HEK293T (cell line): ENCODE results near the gene SETD1A.

ENCODE experiments used
- CTCF ChIA-PET: fragments of 350-600 bp; formaldehyde crosslinking; extraction: SDS; loops from one replicate; lab custom pipeline; 2021; ENCODE audit warnings: antibody characterized with exemption, inconsistent platforms; lab: Yijun Ruan, JAX
- POLR2A ChIA-PET: fragments of 350-600 bp; formaldehyde crosslinking; extraction: SDS; loops from one replicate; lab custom pipeline; 2020; ENCODE audit warnings: antibody characterized with exemption, inconsistent platforms; lab: Yijun Ruan, JAX
- DNase-seq: peaks from one replicate; pipeline ENCODE4 v3.0.0; 2012; ENCODE audit warnings: mixed read lengths; ENCODE audit errors: extremely low spot score
- ARNT ChIP-seq: fragments of 450-650 bp; IDR thresholded peaks from 2 replicates; pipeline ENCODE4 v1.6.1; 2017; ENCODE audit warnings: mild to moderate bottlenecking
- BHLHE40 ChIP-seq: fragments of 450-650 bp; IDR thresholded peaks from 2 replicates; pipeline ENCODE4 v1.6.1; 2016; ENCODE audit warnings: mild to moderate bottlenecking, moderate library complexity, borderline replicate concordance
- CTBP1 ChIP-seq: fragments of 450-650 bp; IDR thresholded peaks from 2 replicates; pipeline ENCODE4 v1.6.1; 2016; ENCODE audit warnings: borderline replicate concordance
- ELF4 ChIP-seq: fragments of 450-650 bp; IDR thresholded peaks from 2 replicates; pipeline ENCODE4 v1.6.1; 2017; ENCODE audit warnings: antibody characterized with exemption
- FOXA1 ChIP-seq: fragments of 450-650 bp; IDR thresholded peaks from 2 replicates; pipeline ENCODE4 v1.6.1; 2016; ENCODE audit warnings: mild to moderate bottlenecking
- FOXK2 ChIP-seq: fragments of 450-650 bp; IDR thresholded peaks from 2 replicates; pipeline ENCODE4 v1.6.1; 2016; ENCODE audit warnings: mild to moderate bottlenecking
- FOXM1 ChIP-seq: fragments of 450-650 bp; IDR thresholded peaks from 2 replicates; pipeline ENCODE4 v1.6.1; 2017; ENCODE audit warnings: mild to moderate bottlenecking, borderline replicate concordance
- HDGF ChIP-seq: fragments of 450-650 bp; IDR thresholded peaks from 2 replicates; pipeline ENCODE4 v1.6.1; 2017; ENCODE audit warnings: antibody characterized with exemption, borderline replicate concordance
- L3MBTL2 ChIP-seq: fragments of 450-650 bp; conservative IDR thresholded peaks from 2 replicates; pipeline ENCODE4 v1.6.1; 2016; ENCODE audit warnings: mild to moderate bottlenecking
- LEF1 ChIP-seq: fragments of 450-650 bp; IDR thresholded peaks from 2 replicates; pipeline ENCODE4 v1.6.1; 2017; ENCODE audit warnings: mild to moderate bottlenecking, borderline replicate concordance
- NFRKB ChIP-seq: fragments of 450-650 bp; IDR thresholded peaks from 2 replicates; pipeline ENCODE4 v1.6.1; 2016; ENCODE audit warnings: mild to moderate bottlenecking, moderate library complexity
- PKNOX1 ChIP-seq: fragments of 450-650 bp; IDR thresholded peaks from 2 replicates; pipeline ENCODE4 v1.6.1; 2016
- SP1 ChIP-seq: fragments of 450-650 bp; IDR thresholded peaks from 2 replicates; pipeline ENCODE4 v1.6.1; 2017
- SUZ12 ChIP-seq: fragments of 450-650 bp; IDR thresholded peaks from 2 replicates; pipeline ENCODE4 v1.6.1; 2016; ENCODE audit warnings: mild to moderate bottlenecking
- TARDBP ChIP-seq: fragments of 450-650 bp; IDR thresholded peaks from 2 replicates; pipeline ENCODE4 v1.6.1; 2016
- ZNF384 ChIP-seq: fragments of 450-650 bp; IDR thresholded peaks from 2 replicates; pipeline ENCODE4 v1.6.1; 2016

SETD1A gene

GRCh38 chr16:30984669-30985400 is 27.3 kb downstream of the SETD1A start, which contains the start of gene HSD3B7:
Gene HSD3B7 (plus strand): TSS chr16:30985207. CDS start chr16:30985659, 452 bp downstream.
- ChIA-PET POLR2A (interaction anchor here (0.7 to 2.3 kb wide), 7 partner anchors 11 to 1178 kb away, joined by 4 to 11 read pairs (median 5); partner anchors contain the start of genes MAZ, PAGR1, STX4 and ZNF646), CTCF (interaction anchor here (0.5 to 2.2 kb wide), 25 partner anchors 9 to 1178 kb away, joined by 3 to 20 read pairs (median 4); partner anchors contain the start of genes FUS, KAT8, ORAI3 and PAGR1)
- TF ChIP-seq PKNOX1 (no peak), NFRKB (no peak), L3MBTL2 (no peak), BHLHE40 (no peak), ARNT (no peak), SUZ12 (no peak)
- DNase-seq, result peak; percentile 100

GRCh38 chr16:30985401-30986128 is 28.0 kb downstream of the SETD1A start:
- TF ChIP-seq LEF1, result no peak
- TF ChIP-seq BHLHE40, result no peak
- DNase-seq, result no peak
- CTCF ChIA-PET, result interaction anchor here (0.8 to 2.1 kb wide), 14 partner anchors 8 to 1174 kb away, joined by 3 to 20 read pairs (median 4); partner anchors contain the start of gene PRRT2
- POLR2A ChIA-PET, result interaction anchor here (1.0 to 1.7 kb wide), 5 partner anchors 10 to 1178 kb away, joined by 4 to 11 read pairs (median 5); partner anchors contain the start of genes MAZ, PAGR1, ZNF646 and ZNF668

GRCh38 chr16:30986129-30986991 is 28.8 kb downstream of the SETD1A start:
- POLR2A ChIA-PET, result interaction anchor here (1.6 kb wide), 1 partner anchor 12 kb away, joined by 6 read pairs; no protein-coding TSS in a partner anchor
- CTCF ChIA-PET, result interaction anchor here (0.8 to 1.5 kb wide), 5 partner anchors 86 to 1175 kb away, joined by 3 to 4 read pairs (median 3); partner anchors contain the start of gene PRRT2
- DNase-seq, result no peak
- TF ChIP-seq SUZ12, result no peak
- TF ChIP-seq ELF4, result no peak
- TF ChIP-seq L3MBTL2, result no peak
- TF ChIP-seq NFRKB, result no peak
- no peak for TF ChIP-seq ARNT
- no peak for TF ChIP-seq FOXK2
- no peak for TF ChIP-seq PKNOX1
- no peak for TF ChIP-seq CTBP1
- TF ChIP-seq BHLHE40, result no peak
- no peak for TF ChIP-seq FOXM1
- no peak for TF ChIP-seq TARDBP
- TF ChIP-seq LEF1, result no peak

DNA sequence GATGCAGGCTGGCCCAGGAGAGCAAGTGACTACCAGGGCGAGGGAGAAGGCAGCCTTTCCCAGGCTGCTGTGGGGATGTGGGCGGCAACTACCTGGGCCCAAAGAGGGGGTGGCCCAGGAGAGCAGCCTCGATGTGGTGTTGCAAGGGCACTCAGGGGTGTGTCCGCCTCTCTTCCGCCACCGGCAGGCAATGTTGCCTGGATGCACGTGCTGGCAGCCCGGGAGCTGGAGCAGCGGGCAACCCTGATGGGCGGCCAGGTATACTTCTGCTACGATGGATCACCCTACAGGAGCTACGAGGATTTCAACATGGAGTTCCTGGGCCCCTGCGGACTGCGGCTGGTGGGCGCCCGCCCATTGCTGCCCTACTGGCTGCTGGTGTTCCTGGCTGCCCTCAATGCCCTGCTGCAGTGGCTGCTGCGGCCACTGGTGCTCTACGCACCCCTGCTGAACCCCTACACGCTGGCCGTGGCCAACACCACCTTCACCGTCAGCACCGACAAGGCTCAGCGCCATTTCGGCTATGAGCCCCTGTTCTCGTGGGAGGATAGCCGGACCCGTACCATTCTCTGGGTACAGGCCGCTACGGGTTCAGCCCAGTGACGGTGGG is 30.1 kb downstream of the SETD1A start:
- ChIA-PET CTCF (interaction anchor here (1.3 to 1.5 kb wide), 2 partner anchors 11 to 1171 kb away, joined by 3 read pairs; no protein-coding TSS in a partner anchor), POLR2A (interaction anchor here (0.6 kb wide), 1 partner anchor 12 kb away, joined by 3 read pairs; no protein-coding TSS in a partner anchor)
- no peak for DNase-seq
- TF ChIP-seq BHLHE40 (no peak), SP1 (no peak), ARNT (no peak), HDGF (no peak)

GRCh38 chr16:30989469-30990047 is 32.0 kb downstream of the SETD1A start:
- CTCF ChIA-PET, result no interaction called here
- TF ChIP-seq NFRKB (no peak), FOXM1 (no peak), FOXA1 (no peak), ARNT (no peak), L3MBTL2 (no peak), CTBP1 (no peak), ZNF384 (no peak), ELF4 (no peak), LEF1 (no peak), BHLHE40 (no peak), FOXK2 (no peak)
- POLR2A ChIA-PET, result no interaction called here
- DNase-seq, result no peak

DNA sequence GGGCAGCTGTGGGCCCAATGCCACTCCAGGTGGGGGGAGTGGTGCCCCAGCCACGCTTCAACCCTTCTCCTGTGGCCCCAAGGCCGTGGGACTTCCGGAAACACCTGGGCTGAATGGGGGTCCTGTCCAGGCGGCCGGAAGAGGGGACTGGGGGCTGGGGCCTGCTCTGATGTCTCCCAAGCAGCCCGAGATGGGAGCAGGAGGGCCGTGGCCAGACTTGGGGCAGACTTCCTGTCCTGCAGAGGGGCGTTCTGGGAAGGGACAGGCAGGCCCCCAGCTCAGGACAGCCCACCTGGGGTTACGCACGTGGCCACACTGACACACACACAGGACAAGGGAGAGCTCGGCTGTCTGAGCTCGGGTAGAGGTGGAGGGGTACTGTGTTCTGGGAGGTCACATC is 32.6 kb downstream of the SETD1A start:
- CTCF ChIA-PET, result no interaction called here
- no peak for DNase-seq
- POLR2A ChIA-PET, result no interaction called here
- TF ChIP-seq ZNF384, result no peak
- TF ChIP-seq FOXK2, result no peak
- TF ChIP-seq NFRKB, result no peak
- no peak for TF ChIP-seq PKNOX1
- TF ChIP-seq SP1, result no peak
- no peak for TF ChIP-seq BHLHE40
- TF ChIP-seq FOXM1, result no peak
- TF ChIP-seq L3MBTL2, result no peak
- no peak for TF ChIP-seq TARDBP
